PFSK-1 (cell line): ENCODE results near the gene GLCE.

ENCODE experiments used
- FOXP2 ChIP-seq: optimal IDR thresholded peaks from 2 replicates; pipeline ENCODE3; 2011; ENCODE audit warnings: borderline replicate concordance, control low read depth, inconsistent platforms; ENCODE audit not compliant: insufficient read depth; ENCODE audit errors: extremely low read length, extremely low read depth
- POLR2AphosphoS5 ChIP-seq: IDR thresholded peaks from 2 replicates; pipeline ENCODE4 v1.6.1; 2012; ENCODE audit warnings: low read depth, mild to moderate bottlenecking, control low read depth, low read length, moderate library complexity
- SIN3A ChIP-seq: IDR thresholded peaks from 2 replicates; pipeline ENCODE4 v1.6.1; 2012; ENCODE audit warnings: mild to moderate bottlenecking, low read length, moderate library complexity, borderline replicate concordance; ENCODE audit not compliant: insufficient read depth
- TAF1 ChIP-seq: IDR thresholded peaks from 2 replicates; pipeline ENCODE4 v1.6.1; 2012; ENCODE audit warnings: low read length, control low read depth, borderline replicate concordance; ENCODE audit not compliant: insufficient read depth
- TF ChIP-seq, protein P1 (sequence below), 2 experiments: IDR thresholded peaks; 2 replicates each; pipeline versions ENCODE4 v1.6.1 to v1.8.0; 2011 to 2012; ENCODE audit warnings: low read depth in 2 of 2, low read length in 2 of 2, control low read depth in 1 of 2, inconsistent platforms in 1 of 2, mild to moderate bottlenecking in 1 of 2, moderate library complexity in 1 of 2; ENCODE audit not compliant: insufficient read depth in 1 of 2

The GLCE gene

DNA sequence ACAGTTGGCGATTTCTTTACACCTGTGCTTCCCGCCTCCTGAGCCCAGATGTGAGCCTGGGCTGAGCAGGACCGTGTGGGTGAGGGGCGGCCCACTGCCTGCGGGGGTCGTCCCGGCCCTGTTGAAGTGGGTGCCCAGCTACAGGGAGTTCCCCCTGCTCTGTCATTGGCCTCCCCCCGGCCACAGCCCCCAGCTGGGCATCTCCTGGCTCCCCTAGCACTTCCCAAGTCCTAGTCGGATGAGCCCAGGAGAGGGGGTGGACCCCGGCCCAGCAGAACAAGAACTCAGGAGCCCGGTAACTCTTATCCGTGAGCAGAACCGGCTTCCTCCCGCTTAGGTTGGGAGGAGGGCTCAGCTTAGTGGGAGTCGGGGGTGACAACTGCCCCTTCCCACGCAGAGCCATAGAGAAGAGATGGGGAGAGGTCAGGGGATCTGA is 139.0 kb downstream of the GLCE start:
- TF ChIP-seq TAF1 (no peak), POLR2AphosphoS5 (no peak), FOXP2 (no peak)
- TF ChIP-seq, protein P1, sequence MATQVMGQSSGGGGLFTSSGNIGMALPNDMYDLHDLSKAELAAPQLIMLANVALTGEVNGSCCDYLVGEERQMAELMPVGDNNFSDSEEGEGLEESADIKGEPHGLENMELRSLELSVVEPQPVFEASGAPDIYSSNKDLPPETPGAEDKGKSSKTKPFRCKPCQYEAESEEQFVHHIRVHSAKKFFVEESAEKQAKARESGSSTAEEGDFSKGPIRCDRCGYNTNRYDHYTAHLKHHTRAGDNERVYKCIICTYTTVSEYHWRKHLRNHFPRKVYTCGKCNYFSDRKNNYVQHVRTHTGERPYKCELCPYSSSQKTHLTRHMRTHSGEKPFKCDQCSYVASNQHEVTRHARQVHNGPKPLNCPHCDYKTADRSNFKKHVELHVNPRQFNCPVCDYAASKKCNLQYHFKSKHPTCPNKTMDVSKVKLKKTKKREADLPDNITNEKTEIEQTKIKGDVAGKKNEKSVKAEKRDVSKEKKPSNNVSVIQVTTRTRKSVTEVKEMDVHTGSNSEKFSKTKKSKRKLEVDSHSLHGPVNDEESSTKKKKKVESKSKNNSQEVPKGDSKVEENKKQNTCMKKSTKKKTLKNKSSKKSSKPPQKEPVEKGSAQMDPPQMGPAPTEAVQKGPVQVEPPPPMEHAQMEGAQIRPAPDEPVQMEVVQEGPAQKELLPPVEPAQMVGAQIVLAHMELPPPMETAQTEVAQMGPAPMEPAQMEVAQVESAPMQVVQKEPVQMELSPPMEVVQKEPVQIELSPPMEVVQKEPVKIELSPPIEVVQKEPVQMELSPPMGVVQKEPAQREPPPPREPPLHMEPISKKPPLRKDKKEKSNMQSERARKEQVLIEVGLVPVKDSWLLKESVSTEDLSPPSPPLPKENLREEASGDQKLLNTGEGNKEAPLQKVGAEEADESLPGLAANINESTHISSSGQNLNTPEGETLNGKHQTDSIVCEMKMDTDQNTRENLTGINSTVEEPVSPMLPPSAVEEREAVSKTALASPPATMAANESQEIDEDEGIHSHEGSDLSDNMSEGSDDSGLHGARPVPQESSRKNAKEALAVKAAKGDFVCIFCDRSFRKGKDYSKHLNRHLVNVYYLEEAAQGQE (IDR thresholded peaks at IDR 0.05; ENCODE audit: insufficient read depth in 1 of 2, low read depth in 2 of 2, low read length in 2 of 2): no peak

DNA sequence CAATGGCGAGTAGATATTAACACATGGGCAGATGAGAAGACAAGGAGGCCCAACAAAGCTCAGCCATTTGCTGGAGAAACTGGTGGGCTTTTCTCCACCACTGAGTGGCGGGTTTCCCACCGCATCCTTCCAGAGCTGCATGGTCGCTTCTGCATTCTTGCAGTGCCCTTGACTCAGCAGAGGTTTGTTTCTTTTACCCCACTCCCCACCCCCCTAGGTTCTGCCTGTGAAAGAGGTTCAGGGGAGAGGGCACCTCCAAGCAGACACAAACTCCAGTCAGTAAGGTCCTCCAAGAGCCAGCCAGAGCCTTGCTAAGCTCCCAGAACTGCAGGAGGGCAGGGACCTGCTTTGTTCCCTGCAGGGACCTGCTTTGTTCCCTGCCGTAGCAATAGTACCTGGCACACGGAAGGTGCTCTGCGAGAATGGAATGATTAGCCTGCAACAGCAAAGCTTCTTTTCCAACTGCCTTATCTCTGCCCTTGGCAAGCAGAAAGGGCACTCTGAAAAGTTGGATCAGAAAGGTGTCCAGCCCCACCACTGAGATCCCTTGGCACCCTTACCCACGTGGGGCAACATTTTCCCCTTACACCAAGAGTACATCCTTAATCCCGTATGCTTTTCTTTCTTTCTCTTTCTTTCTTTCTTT is 139.6 kb downstream of the GLCE start:
- no peak for TF ChIP-seq TAF1
- no peak for TF ChIP-seq FOXP2
- TF ChIP-seq POLR2AphosphoS5: no peak
- TF ChIP-seq SIN3A: no peak
- TF ChIP-seq, protein P1 (IDR thresholded peaks at IDR 0.05; ENCODE audit: insufficient read depth in 1 of 2, low read depth in 2 of 2, low read length in 2 of 2): no peak

DNA sequence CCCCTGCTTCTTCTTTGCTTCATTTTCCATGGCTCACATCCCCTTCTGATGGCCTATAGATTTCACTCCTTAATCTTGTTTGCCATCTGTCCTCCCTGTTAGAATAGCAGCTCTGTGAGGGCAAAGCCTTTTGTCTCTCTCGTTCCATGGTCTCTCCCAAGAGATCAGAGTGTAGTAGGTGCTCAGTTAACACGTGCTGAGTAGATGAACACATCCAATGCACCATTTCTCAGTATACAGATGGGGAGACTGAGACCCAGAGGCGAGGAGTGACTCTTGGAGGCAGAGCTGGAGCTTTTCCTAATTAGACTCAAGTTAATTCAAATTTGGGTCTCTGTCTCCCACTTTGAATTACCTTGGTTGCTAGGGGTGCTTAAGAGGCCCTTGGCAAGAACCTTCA is 142.5 kb downstream of the GLCE start:
- TF ChIP-seq FOXP2: no peak
- no peak for TF ChIP-seq SIN3A
- TF ChIP-seq, protein P1 (IDR thresholded peaks at IDR 0.05; ENCODE audit: insufficient read depth in 1 of 2, low read depth in 2 of 2, low read length in 2 of 2): no peak
- no peak for TF ChIP-seq POLR2AphosphoS5
- TF ChIP-seq TAF1: no peak

DNA sequence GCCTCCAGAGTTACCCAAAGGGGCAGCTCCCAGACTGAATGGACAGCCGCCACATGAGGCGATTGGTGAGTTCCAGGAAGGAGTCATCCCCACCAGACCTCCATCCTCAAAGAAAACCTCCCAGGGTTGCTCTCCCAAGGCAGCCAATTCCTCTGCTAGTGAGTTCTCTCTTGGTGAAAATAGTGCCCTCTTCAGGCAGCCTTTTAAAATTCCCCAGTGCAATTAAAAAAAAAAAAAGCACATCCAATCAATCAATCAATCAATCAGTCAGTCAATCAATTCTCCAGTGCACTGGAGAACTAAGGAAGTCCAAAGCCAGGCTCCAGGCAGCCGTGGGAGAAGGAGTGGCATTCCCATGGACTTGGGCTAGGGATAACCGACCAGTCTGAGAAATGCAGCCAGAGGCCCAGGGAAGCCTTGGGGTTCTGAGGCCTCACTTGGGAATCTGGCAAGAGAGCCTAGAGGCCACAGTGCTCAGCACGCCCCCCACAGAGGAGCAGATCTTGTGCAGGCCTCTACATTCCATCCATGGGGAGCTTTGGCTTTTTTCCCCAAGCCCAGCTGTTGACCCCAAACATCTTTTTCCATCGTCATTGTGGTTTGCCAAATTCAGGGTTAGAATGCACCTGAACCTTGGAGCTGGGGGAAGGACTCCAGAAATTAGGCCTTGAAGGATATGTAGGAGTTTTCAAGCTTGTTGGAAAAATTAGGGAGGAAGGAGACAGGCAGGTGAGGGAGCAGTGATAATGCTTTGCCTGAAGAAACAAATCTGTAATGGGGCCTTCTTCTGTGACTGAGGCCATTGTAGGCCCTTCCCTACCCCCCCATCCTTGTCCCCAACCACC is 143.1 kb downstream of the GLCE start:
- TF ChIP-seq SIN3A: no peak
- no peak for TF ChIP-seq FOXP2
- TF ChIP-seq, protein P1 (IDR thresholded peaks at IDR 0.05; ENCODE audit: insufficient read depth in 1 of 2, low read depth in 2 of 2, low read length in 2 of 2): no peak
- TF ChIP-seq POLR2AphosphoS5: no peak
- TF ChIP-seq TAF1: no peak
